Uterus (tissue), 4 donors: Measurements from ENCODE around the gene SERPINA5. TPM values are rescaled to one million over a fixed set of nuclear protein-coding genes. Genes with fewer than 3 reads are reported as not detected.

Experiments used
- DNase-seq, 2 donors: peaks; one replicate each; pipeline ENCODE4 v3.0.0-alpha.2; 2019 to 2020
- H3K27ac ChIP-seq, 2 donors: fragments of 200-600 bp; sonication (generic); 1 replicate in 1 of 2; 2 replicates in 1 of 2; pipeline ENCODE4 v1.5.1; 2016 to 2018
- H3K27me3 ChIP-seq, 2 donors: fragments of 200-600 bp; sonication (generic); one replicate each; pipeline ENCODE4 v1.5.1; 2018 to 2019; ENCODE audit warnings: control low read depth in 1 of 2
- H3K36me3 ChIP-seq, 2 donors: fragments of 200-600 bp; sonication (generic); one replicate each; pipeline ENCODE4 v1.5.1; 2019; ENCODE audit warnings: control low read depth in 1 of 2
- H3K4me1 ChIP-seq, 2 donors: fragments of 200-600 bp; sonication (generic); one replicate each; pipeline ENCODE4 v1.5.1; 2018 to 2019; ENCODE audit warnings: control low read depth in 1 of 2
- H3K4me3 ChIP-seq, 2 donors: fragments of 200-600 bp; sonication (generic); 1 replicate in 1 of 2; 2 replicates in 1 of 2; pipeline ENCODE4 v1.5.1; 2018 to 2019; ENCODE audit warnings: mild to moderate bottlenecking in 1 of 2
- H3K9me3 ChIP-seq, 2 donors: fragments of 200-600 bp; sonication (generic); one replicate each; pipeline ENCODE4 v1.5.1; 2019; ENCODE audit warnings: control low read depth in 1 of 2
- POLR2A ChIP-seq, 2 donors: fragments of 450-650 bp; IDR thresholded peaks; one replicate each; pipeline ENCODE4 v1.6.1; 2016; ENCODE audit warnings: antibody characterized with exemption in 2 of 2, mild to moderate bottlenecking in 1 of 2, moderate library complexity in 1 of 2
- intact Hi-C: fragments of 100-400 bp; cut with DNase I; formaldehyde crosslinking; loops from one replicate; pipeline ENCODE4 v1.15.1; 2023; ENCODE audit warnings: low total_unique reads
- total RNA-seq, 4 donors: library from RNA; depleted of rRNA in 3 of 4; stranded (reverse); fragments of >200 nt in 3 of 4; gene quantifications; one replicate each; pipeline versions ENCODE4 v1.1.0 to v1.2.4, GENCODE V29; 2014 to 2023
- TF ChIP-seq, protein P1 (sequence below), 4 experiments: fragments of 200-600 bp in 2 of 4; fragments of 450-650 bp in 2 of 4; sonication (generic) in 2 of 4; IDR thresholded peaks; one replicate each; pipeline ENCODE4 v1.5.1; 2016 to 2019; ENCODE audit warnings: antibody characterized with exemption in 4 of 4, mild to moderate bottlenecking in 2 of 4, moderate library complexity in 1 of 4
- donor health status: DM: yes; HTN: yes; CAD: no.

Gene SERPINA5
- total RNA-seq, 4 donors from 2014 or later: under 0.01 to 19.6 (median 3.2) TPM

DNA sequence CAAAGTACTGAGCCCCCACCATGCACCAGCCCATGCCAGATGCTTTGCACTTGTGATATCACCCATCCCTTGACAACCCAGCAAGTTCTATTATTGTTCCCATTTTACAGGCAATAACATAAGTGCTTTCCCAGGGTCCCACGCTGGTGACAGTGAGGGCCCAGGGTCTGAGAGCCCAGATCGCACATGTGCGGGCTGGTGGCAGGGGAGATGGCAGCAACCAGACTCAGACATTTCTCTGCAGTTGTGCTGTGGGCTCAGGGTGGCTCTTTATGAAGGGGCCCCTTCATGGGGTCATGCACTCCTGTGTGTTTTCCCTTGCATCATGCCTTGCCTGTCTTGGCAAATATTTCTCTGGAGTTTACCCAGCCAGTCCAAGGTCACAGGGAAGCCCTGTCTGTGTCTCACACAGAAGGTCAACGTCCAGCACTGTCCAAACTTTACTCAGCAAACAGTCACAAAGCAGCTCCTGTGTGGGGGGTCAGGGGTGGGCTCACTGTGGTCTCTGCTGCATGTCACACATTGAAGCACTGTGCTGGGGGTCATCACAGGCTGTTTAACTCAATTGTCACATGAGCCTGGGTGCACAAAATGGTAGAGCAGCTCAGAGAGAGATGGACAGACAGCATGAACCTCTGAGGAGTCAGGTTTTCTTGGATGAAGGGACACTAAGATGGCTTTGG is 12.7 kb downstream of the SERPINA5 start:
- no peak overlapping the region for H3K4me3 ChIP-seq
- no peaks in the 10 kb centered on the region for H3K36me3 ChIP-seq
- TF ChIP-seq, protein P1, sequence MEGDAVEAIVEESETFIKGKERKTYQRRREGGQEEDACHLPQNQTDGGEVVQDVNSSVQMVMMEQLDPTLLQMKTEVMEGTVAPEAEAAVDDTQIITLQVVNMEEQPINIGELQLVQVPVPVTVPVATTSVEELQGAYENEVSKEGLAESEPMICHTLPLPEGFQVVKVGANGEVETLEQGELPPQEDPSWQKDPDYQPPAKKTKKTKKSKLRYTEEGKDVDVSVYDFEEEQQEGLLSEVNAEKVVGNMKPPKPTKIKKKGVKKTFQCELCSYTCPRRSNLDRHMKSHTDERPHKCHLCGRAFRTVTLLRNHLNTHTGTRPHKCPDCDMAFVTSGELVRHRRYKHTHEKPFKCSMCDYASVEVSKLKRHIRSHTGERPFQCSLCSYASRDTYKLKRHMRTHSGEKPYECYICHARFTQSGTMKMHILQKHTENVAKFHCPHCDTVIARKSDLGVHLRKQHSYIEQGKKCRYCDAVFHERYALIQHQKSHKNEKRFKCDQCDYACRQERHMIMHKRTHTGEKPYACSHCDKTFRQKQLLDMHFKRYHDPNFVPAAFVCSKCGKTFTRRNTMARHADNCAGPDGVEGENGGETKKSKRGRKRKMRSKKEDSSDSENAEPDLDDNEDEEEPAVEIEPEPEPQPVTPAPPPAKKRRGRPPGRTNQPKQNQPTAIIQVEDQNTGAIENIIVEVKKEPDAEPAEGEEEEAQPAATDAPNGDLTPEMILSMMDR (IDR thresholded peaks at IDR 0.05): no peak
- no peak for TF ChIP-seq POLR2A (IDR thresholded peaks at IDR 0.05)
- no peak for DNase-seq
- no peaks in the 10 kb centered on the region for H3K27me3 ChIP-seq
- intact Hi-C loops: no loop called here
- H3K27ac ChIP-seq: no peak overlapping the region
- H3K4me1 ChIP-seq: no peaks in the 10 kb centered on the region
- no peaks in the 10 kb centered on the region for H3K9me3 ChIP-seq

GRCh38 chr14:94594441-94594840 is 13.2 kb downstream of the SERPINA5 start:
- Histone ChIP-seq H3K36me3 (no peaks in the 10 kb centered on the region), H3K27me3 (no peaks in the 10 kb centered on the region), H3K9me3 (no peaks in the 10 kb centered on the region), H3K4me3 (no peak overlapping the region), H3K27ac (no peak overlapping the region), H3K4me1 (peaks cover 0 to 2% of the 10 kb centered on the region in 2 donors)
- intact Hi-C loops: no loop called here
- TF ChIP-seq, protein P1 (IDR thresholded peaks at IDR 0.05): no peak
- TF ChIP-seq POLR2A (IDR thresholded peaks at IDR 0.05): no peak
- DNase-seq: no peak

- no peak for TF ChIP-seq POLR2A (IDR thresholded peaks at IDR 0.05)
- TF ChIP-seq, protein P1 (IDR thresholded peaks at IDR 0.05): no peak
- Histone ChIP-seq H3K4me3 (no peak overlapping the region), H3K27me3 (no peaks in the 10 kb centered on the region), H3K27ac (no peak overlapping the region), H3K36me3 (no peaks in the 10 kb centered on the region), H3K4me1 (peaks cover 0 to 6% of the 10 kb centered on the region in 2 donors), H3K9me3 (no peaks in the 10 kb centered on the region)
- DNase-seq: no peak
- intact Hi-C loops: no loop called here
These were observed 14.7 kb downstream of the SERPINA5 start for GRCh38 chr14:94595912-94596311.

DNA sequence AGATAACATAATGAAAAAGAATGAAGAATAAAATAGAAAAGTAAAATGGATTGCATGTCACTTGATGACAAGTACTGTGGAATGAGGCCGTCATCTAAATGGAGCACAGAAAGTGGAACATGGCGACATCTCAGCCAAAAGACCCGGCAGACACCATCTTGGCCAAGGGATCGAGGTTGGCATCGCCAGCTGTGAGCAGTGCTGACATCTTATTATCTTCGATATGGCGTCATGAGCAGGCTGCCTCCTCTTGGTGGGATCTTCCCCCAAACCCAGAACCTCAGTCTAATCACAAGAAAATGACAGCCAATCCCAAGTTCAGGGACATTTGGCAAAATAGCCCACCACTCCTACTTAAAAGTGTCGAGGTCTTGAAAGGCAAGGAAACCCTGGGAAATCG is 15.1 kb downstream of the SERPINA5 start:
- DNase-seq: no peak

GRCh38 chr14:94597788-94598187 is 16.6 kb downstream of the SERPINA5 start:
- Histone ChIP-seq H3K27me3 (no peaks in the 10 kb centered on the region), H3K4me1 (peaks cover 4 to 6% of the 10 kb centered on the region in 2 donors), H3K36me3 (no peaks in the 10 kb centered on the region), H3K27ac (no peak overlapping the region), H3K9me3 (no peaks in the 10 kb centered on the region), H3K4me3 (no peak overlapping the region)
- no peak for DNase-seq
- TF ChIP-seq, protein P1 (IDR thresholded peaks at IDR 0.05): no peak
- no peak for TF ChIP-seq POLR2A (IDR thresholded peaks at IDR 0.05)
- intact Hi-C loops: no loop called here

More for the DNA sequence above, 15.1 kb downstream of the SERPINA5 start:
- Histone ChIP-seq H3K4me3 (no peak overlapping the region), H3K9me3 (no peaks in the 10 kb centered on the region), H3K27ac (no peak overlapping the region), H3K36me3 (no peaks in the 10 kb centered on the region), H3K4me1 (peaks cover 0 to 6% of the 10 kb centered on the region in 2 donors), H3K27me3 (no peaks in the 10 kb centered on the region)
- intact Hi-C loops: no loop called here
- TF ChIP-seq POLR2A (IDR thresholded peaks at IDR 0.05): no peak
